ENCODE results near the gene VPS41.

VPS41 gene

DNA sequence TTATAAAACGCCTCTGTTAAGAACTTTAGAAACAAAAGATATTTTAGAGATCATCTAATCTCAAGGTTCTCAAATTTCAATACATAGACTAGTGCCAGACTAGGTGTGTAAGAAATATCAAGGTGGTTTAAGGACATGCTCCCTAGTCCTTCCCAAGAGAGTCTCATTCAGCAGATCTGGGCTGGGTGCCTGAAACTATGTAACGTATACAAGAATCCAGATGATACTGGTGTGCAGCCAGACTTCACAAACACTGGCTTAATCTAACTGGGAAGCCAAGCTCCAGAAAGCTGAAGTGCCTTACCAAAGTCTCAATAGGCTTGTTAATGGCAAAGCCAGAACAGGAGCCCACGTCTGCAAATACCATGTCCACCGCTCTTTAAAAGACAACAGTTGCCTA, 172.9 kb downstream of the VPS41 start:
- ATAC-seq (ENCODE audit: insufficient read depth, low read depth): no peak
- H3K4me2 ChIP-seq (ENCODE audit: insufficient read depth, low read length): no peak overlapping the region
- DNase-seq: no peak
- no peak overlapping the region for H3K4me3 ChIP-seq (ENCODE audit: low read depth in 1 of 2, low read length in 2 of 2)
- no peaks in the 10 kb centered on the region for H3K9me3 ChIP-seq (ENCODE audit: insufficient read depth, low read length, severe bottlenecking)
- H3K4me1 ChIP-seq (ENCODE audit: insufficient read depth, low read length): no peaks in the 10 kb centered on the region
- H3K79me2 ChIP-seq (ENCODE audit: insufficient read depth, low read length): no peaks in the 10 kb centered on the region
- no peak for TF ChIP-seq EZH2 (IDR thresholded peaks at IDR 0.05; ENCODE audit: borderline replicate concordance, low read depth, low read length, severe bottlenecking)
- TF ChIP-seq, protein P1, sequence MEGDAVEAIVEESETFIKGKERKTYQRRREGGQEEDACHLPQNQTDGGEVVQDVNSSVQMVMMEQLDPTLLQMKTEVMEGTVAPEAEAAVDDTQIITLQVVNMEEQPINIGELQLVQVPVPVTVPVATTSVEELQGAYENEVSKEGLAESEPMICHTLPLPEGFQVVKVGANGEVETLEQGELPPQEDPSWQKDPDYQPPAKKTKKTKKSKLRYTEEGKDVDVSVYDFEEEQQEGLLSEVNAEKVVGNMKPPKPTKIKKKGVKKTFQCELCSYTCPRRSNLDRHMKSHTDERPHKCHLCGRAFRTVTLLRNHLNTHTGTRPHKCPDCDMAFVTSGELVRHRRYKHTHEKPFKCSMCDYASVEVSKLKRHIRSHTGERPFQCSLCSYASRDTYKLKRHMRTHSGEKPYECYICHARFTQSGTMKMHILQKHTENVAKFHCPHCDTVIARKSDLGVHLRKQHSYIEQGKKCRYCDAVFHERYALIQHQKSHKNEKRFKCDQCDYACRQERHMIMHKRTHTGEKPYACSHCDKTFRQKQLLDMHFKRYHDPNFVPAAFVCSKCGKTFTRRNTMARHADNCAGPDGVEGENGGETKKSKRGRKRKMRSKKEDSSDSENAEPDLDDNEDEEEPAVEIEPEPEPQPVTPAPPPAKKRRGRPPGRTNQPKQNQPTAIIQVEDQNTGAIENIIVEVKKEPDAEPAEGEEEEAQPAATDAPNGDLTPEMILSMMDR (IDR thresholded peaks at IDR 0.05; ENCODE audit: borderline replicate concordance, extremely low read depth, low read length, poor library complexity, severe bottlenecking): no peak
- H3K27ac ChIP-seq (ENCODE audit: low read length): no peak overlapping the region
- no peaks in the 10 kb centered on the region for H4K20me1 ChIP-seq (ENCODE audit: insufficient read depth, low read length)
- no peaks in the 10 kb centered on the region for H3K27me3 ChIP-seq (ENCODE audit: insufficient read depth, low read length, poor library complexity)
- H3K36me3 ChIP-seq (ENCODE audit: insufficient read depth, low read length): peaks cover 22% of the 10 kb centered on the region
- H2AFZ ChIP-seq (ENCODE audit: low read depth, low read length): no peak overlapping the region
- H3K9ac ChIP-seq (ENCODE audit: low read depth, low read length): no peak overlapping the region

GRCh38 chr7:38731215-38731614, 177.8 kb downstream of the VPS41 start:
- H3K79me2 ChIP-seq (ENCODE audit: insufficient read depth, low read length): no peaks in the 10 kb centered on the region
- H3K9ac ChIP-seq (ENCODE audit: low read depth, low read length): no peak overlapping the region
- H3K9me3 ChIP-seq (ENCODE audit: insufficient read depth, low read length, severe bottlenecking): no peaks in the 10 kb centered on the region
- ATAC-seq (ENCODE audit: insufficient read depth, low read depth) (no peak), DNase-seq (no peak)
- H3K4me2 ChIP-seq (ENCODE audit: insufficient read depth, low read length): no peak overlapping the region
- H2AFZ ChIP-seq (ENCODE audit: low read depth, low read length): no peak overlapping the region
- H3K36me3 ChIP-seq (ENCODE audit: insufficient read depth, low read length): peaks cover 10% of the 10 kb centered on the region
- TF ChIP-seq, protein P1 (IDR thresholded peaks at IDR 0.05; ENCODE audit: borderline replicate concordance, extremely low read depth, low read length, poor library complexity, severe bottlenecking): no peak
- TF ChIP-seq EZH2 (IDR thresholded peaks at IDR 0.05; ENCODE audit: borderline replicate concordance, low read depth, low read length, severe bottlenecking): no peak
- H4K20me1 ChIP-seq (ENCODE audit: insufficient read depth, low read length): no peaks in the 10 kb centered on the region
- H3K4me1 ChIP-seq (ENCODE audit: insufficient read depth, low read length): no peaks in the 10 kb centered on the region
- no peak overlapping the region for H3K27ac ChIP-seq (ENCODE audit: low read length)
- no peak overlapping the region for H3K4me3 ChIP-seq (ENCODE audit: low read depth in 1 of 2, low read length in 2 of 2)
- no peaks in the 10 kb centered on the region for H3K27me3 ChIP-seq (ENCODE audit: insufficient read depth, low read length, poor library complexity)

- no peak overlapping the region for H3K4me3 ChIP-seq (ENCODE audit: low read depth in 1 of 2, low read length in 2 of 2)
- H3K79me2 ChIP-seq (ENCODE audit: insufficient read depth, low read length): no peaks in the 10 kb centered on the region
- H3K9me3 ChIP-seq (ENCODE audit: insufficient read depth, low read length, severe bottlenecking): no peaks in the 10 kb centered on the region
- H2AFZ ChIP-seq (ENCODE audit: low read depth, low read length): no peak overlapping the region
- no peak overlapping the region for H3K27ac ChIP-seq (ENCODE audit: low read length)
- H3K9ac ChIP-seq (ENCODE audit: low read depth, low read length): no peak overlapping the region
- no peak for ATAC-seq (ENCODE audit: insufficient read depth, low read depth)
- TF ChIP-seq, protein P1 (IDR thresholded peaks at IDR 0.05; ENCODE audit: borderline replicate concordance, extremely low read depth, low read length, poor library complexity, severe bottlenecking): no peak
- no peak for TF ChIP-seq EZH2 (IDR thresholded peaks at IDR 0.05; ENCODE audit: borderline replicate concordance, low read depth, low read length, severe bottlenecking)
- H4K20me1 ChIP-seq (ENCODE audit: insufficient read depth, low read length): no peaks in the 10 kb centered on the region
- H3K27me3 ChIP-seq (ENCODE audit: insufficient read depth, low read length, poor library complexity): no peaks in the 10 kb centered on the region
- no peak overlapping the region for H3K4me2 ChIP-seq (ENCODE audit: insufficient read depth, low read length)
- DNase-seq: no peak
- no peaks in the 10 kb centered on the region for H3K4me1 ChIP-seq (ENCODE audit: insufficient read depth, low read length)
- H3K36me3 ChIP-seq (ENCODE audit: insufficient read depth, low read length): peaks cover 24% of the 10 kb centered on the region
Observed at GRCh38 chr7:38728145-38728544, 180.8 kb downstream of the VPS41 start.

All from DND-41 (cell line).